Mesodermal cell (in vitro differentiated cells): ENCODE data around the gene THAP9.

ENCODE experiments used
- H3K27ac ChIP-seq: 2 replicates; pipeline ENCODE4 v1.7.0; 2013; ENCODE audit warnings: mild to moderate bottlenecking, low read depth, low read length, moderate library complexity; ENCODE audit not compliant: severe bottlenecking
- H3K36me3 ChIP-seq: 2 replicates; pipeline ENCODE4 v1.7.1; 2013; ENCODE audit warnings: mild to moderate bottlenecking, low read length, moderate library complexity; ENCODE audit not compliant: control insufficient read depth, insufficient read depth
- H3K4me1 ChIP-seq: one replicate; pipeline ENCODE4 v1.7.1; 2013; ENCODE audit warnings: mild to moderate bottlenecking, low read length; ENCODE audit not compliant: insufficient read depth, control insufficient read depth, poor library complexity, severe bottlenecking
- H3K4me3 ChIP-seq: 2 replicates; pipeline ENCODE4 v1.7.0; 2013; ENCODE audit warnings: low read length, control low read depth, mild to moderate bottlenecking; ENCODE audit not compliant: insufficient read depth, poor library complexity, severe bottlenecking; ENCODE audit errors: extremely low read depth
- H3K9me3 ChIP-seq: 2 replicates; pipeline ENCODE4 v1.7.1; 2013; ENCODE audit warnings: mild to moderate bottlenecking, low read length, moderate library complexity; ENCODE audit not compliant: control insufficient read depth
- WGBS, 2 experiments: methylation state at CpG; one replicate each; pipeline ENCODE4 v1.1.5; 2013; ENCODE audit warnings: missing lambda C conversion rate in 2 of 2; ENCODE audit not compliant: insufficient coverage in 2 of 2; 5-methylcytosine and 5-hydroxymethylcytosine counted together

The THAP9 gene

DNA sequence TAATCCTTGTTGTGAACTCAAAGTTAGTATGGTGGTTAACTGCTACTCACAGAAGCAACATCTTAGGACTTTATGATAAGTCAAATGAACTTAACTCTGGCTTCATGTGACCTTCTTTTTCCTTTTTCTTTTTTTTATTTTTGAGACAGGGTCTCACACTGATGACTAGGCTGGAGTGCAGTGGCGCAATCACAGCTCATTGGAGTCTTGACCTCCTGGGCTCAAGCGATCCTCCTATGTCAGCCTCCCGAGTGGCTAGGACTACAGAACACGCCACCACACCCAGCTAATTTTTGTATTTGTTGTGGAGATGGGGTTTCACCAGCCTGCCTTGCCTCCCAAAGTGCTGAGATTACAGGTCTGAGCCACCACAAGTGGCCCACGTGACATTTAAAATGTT, 32.0 kb upstream of the THAP9 start:
- Histone ChIP-seq H3K27ac (no peak overlapping the region), H3K4me1 (peaks cover 11% of the 10 kb centered on the region), H3K9me3 (no peaks in the 10 kb centered on the region), H3K36me3 (peaks cover 88% of the 10 kb centered on the region), H3K4me3 (no peak overlapping the region)
- WGBS, 2 experiments, result 100% methylated on average over 2 of the region's 5 CpGs; no CpG with 5 or more reads in 1 of the 2 experiments

DNA sequence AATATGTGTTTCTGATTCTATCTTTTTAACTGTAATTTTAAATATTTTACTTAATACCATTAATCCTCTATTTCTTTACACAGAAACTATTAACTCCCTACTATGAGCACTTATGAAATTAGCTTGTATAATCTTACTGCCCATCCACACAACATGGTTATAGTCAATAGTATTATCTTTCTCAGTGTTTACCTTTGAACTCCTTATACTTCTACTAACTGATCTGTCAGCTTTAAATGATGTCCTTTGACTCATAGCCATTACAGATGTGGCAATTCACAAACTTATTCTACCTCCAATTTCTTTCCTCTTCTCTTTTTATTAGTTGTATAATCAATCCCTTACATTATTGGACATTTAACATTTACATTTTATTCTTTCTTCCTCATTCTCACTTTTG, 15.1 kb upstream of the THAP9 start:
- H3K9me3 ChIP-seq, result no peaks in the 10 kb centered on the region
- H3K36me3 ChIP-seq, result peaks cover 53% of the 10 kb centered on the region
- peaks cover 5% of the 10 kb centered on the region for H3K4me1 ChIP-seq
- no peak overlapping the region for H3K27ac ChIP-seq
- no peak overlapping the region for H3K4me3 ChIP-seq

DNA sequence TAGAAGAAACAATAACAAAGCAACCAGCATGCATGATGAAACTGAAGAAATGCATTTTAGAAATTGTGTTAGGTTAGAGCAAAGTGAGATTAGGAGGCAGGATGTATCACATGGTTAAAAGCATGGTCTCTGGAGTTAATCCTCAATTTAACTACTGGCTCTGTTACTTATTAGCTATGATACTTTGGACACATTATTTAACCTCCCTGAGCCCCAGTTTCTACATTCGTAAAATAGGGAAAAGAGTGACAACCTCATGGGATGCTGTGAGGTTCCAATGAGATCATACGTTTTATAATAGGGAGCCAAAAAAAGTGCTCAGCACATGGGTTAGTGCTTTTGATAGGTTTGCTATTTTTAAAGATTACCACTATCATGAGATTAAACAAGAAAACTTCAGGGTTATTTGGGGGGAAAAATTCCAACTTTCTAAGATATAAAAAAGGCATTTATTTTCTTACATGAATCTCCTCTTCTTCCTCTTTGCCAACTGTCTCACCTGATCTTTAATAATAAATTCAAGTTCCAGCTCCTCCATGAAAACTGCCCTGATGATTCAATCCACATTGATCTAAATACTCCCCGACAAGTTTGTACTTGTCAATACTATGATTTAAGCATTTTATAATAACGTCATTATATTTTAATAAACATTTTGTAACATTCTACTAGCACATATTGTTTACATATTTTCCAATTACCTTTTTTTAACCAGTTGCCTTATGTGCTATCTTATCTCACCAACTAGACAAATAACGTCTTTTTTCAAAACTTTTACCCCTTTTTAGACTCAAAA, 14.2 kb upstream of the THAP9 start:
- Histone ChIP-seq H3K4me1 (peaks cover 5% of the 10 kb centered on the region), H3K9me3 (no peaks in the 10 kb centered on the region), H3K27ac (no peak overlapping the region), H3K4me3 (no peak overlapping the region), H3K36me3 (peaks cover 44% of the 10 kb centered on the region)
- 80 to 100% methylated on average over 1 of the region's 5 CpGs for WGBS, 2 experiments

DNA sequence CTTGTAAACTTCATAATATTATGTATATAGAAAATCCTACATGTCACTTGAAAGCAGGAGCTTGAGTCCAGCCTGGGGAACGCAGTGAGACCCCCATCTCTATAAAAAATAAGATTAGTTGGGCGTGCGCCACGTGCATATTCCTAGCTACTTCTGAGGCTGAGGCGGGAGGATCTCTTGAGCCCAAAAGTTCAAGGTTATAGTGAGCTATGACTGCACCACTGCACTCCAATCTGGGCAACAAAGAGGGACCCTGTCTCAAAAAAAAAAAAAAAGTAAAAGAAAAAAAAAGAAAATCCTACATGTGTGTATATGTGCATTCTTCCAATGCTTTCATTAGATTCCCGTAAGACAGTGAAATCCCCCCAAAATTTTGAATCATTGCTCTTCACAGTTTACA, 11.2 kb upstream of the THAP9 start:
- Histone ChIP-seq H3K27ac (no peak overlapping the region), H3K9me3 (no peaks in the 10 kb centered on the region), H3K4me3 (peak overlapping the region; percentile 96), H3K4me1 (peaks cover 18% of the 10 kb centered on the region), H3K36me3 (peaks cover 32% of the 10 kb centered on the region)
- WGBS, 2 experiments, result 77 to 80% methylated on average over 3 of the region's 6 CpGs

DNA sequence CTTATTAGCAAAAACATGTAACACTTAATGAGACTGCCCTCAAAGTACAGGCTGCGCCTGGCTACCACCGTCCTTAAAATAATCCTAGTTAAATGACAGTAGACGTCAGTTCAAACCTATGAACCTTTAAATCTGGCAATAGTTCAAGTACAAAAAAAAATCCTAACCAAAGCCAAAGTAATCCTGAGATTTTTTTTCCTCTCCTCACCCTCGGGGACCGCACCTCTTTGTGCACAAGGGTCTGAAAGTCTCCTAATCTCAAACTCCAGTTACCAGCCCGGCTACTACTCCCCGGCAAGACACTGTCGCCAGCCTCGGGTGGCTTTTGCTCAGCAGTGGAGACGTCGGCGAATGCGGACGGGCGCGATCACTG, 10.0 kb upstream of the THAP9 start:
- Histone ChIP-seq H3K27ac (peak overlapping the region; percentile 99), H3K4me1 (peaks cover 18% of the 10 kb centered on the region), H3K9me3 (no peaks in the 10 kb centered on the region), H3K4me3 (peak overlapping the region; percentile 96), H3K36me3 (peaks cover 37% of the 10 kb centered on the region)
- whole genome bisulfite sequencing, 2 experiments, result 0 to 1% methylated on average over 16 of the region's 16 CpGs

DNA sequence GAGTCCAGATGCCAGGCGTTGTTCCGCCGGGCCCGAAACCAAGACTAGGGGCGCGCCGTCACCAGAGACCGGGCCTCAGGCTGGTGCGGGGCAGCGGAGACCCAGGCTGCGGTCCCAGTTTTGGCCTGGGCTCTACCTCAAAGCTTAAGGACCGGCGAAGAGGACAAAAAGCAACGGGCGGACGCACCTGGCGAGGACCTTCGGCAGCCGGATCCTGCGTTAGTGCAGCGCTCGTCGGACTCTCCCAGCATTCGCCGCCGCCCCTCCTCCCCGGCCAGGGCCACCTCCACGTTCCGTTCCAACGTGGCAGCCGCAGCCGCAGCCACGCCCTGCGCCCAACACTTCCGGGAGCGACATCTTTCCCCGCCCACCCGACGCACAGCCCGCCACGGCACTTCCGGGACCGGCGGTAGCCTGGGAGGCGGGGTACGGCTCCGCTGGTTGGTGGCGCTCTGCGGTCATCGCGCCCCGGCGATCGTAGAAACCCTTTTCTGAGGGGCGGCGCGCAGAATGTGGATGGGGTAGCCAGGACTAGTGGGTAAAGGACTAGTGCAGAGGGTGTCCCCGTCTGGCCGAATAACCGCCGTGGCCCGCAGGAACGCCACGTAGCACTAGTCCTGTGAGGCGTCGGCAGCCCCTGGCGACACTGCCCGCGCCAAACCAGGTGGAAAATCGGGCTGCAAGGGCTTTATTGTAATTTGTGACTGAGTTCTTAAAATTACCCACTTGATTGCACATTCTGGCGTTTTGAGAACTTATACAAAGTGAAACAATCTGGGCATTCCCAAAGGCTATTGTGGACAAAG, 9.4 kb upstream of the THAP9 start, which contains the start of gene SEC31A:
SEC31A (minus strand) TSS at position 253 of the 806 bp plus-strand sequence. CDS start 9,217 bp downstream, outside the sequence.
- peaks cover 15% of the 10 kb centered on the region for H3K4me1 ChIP-seq
- peak within 1 kb of the TSS; percentile 99 for H3K27ac ChIP-seq
- peak within 1 kb of the TSS; percentile 96 for H3K4me3 ChIP-seq
- peaks cover 34% of the 10 kb centered on the region for H3K36me3 ChIP-seq
- WGBS, 2 experiments, result 0% methylated on average over 57 of the region's 71 CpGs
- H3K9me3 ChIP-seq, result no peaks in the 10 kb centered on the region

DNA sequence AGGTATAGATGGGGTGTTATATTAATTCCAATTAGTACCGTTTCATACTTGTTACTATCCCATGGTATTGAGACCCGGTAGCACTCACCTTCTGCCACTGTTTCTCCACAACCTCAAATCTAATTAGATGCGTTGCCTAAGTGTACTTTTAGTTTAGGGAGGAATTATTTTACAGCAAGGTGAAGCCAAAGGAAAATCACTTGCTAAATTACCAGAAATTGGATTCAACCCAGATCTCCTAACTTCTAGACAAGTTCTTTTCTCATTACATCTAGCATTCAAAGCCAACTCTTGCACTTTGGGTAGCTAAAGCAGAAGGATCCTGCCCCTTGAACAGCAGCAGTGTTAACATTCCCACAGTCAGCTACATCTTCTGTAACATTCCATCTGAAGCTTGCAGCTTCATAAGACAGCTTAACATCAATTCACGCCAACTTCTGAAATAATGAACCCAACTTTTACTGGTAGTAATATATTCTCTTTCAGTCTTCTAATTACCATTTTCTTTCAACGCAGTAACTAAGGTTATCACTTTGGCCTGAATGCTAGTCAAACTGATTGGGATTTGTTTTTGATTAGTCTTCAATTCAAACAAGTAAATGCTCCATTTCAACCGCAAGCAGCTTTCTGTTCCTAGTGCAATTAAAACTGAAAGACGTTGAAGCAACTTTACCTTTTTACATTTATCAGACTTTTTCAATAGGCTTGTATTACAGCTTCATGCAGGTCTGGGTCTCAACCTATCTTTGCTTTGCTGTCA, 8.6 kb upstream of the THAP9 start:
- Histone ChIP-seq H3K36me3 (peaks cover 36% of the 10 kb centered on the region), H3K27ac (peak overlapping the region; percentile 99)
- WGBS, 2 experiments, result 54 to 58% methylated on average over 2 of the region's 7 CpGs

DNA sequence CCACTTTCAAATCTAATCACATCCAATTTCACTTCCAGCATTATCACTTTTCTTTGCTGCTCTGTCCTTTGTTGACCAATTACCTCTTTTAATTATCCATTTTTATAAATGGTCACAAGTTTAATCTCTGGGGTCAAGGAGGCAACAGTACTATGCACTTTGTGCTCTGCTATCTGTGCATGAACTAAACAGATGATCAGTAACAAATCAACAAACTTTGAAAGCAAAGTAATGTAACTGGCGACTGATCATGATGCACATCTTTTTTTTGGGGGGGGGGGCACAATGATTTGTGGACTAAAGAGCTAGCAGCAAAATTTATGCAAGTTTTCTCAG, 8.1 kb upstream of the THAP9 start:
- no peaks in the 10 kb centered on the region for H3K9me3 ChIP-seq
- H3K27ac ChIP-seq, result peak overlapping the region; percentile 99
- no peak overlapping the region for H3K4me3 ChIP-seq
- 83% methylated on average over 1 of the region's 1 CpG; no CpG with 5 or more reads in 1 of the 2 experiments for WGBS, 2 experiments
- peaks cover 42% of the 10 kb centered on the region for H3K36me3 ChIP-seq
- peaks cover 19% of the 10 kb centered on the region for H3K4me1 ChIP-seq

More for the DNA sequence above, 8.6 kb upstream of the THAP9 start:
- Histone ChIP-seq H3K9me3 (no peaks in the 10 kb centered on the region), H3K4me3 (peak overlapping the region; percentile 96), H3K4me1 (peaks cover 13% of the 10 kb centered on the region)

DNA sequence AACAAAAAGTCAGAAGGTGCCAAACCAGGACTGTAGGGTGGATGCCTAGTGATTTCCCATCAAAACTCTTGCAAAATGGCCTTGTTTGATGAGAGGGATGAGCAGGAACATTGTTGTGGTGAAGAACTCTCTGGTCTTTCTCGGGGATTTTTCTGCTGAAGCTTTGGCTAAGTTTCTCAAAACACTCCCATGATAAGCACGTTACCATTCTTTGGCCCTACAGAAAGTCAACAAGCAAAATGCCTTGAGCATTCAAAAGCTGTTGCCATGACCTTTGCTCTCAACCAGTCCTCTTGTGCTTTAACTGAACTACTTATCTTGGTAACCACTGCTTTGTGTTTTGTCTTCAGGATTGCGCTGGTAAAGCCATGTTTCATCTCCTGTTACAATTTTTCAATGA, 6.6 kb upstream of the THAP9 start:
- 93 to 94% methylated on average over 2 to 3 of the region's 3 CpGs for WGBS, 2 experiments
- H3K4me3 ChIP-seq, result no peak overlapping the region
- peaks cover 20% of the 10 kb centered on the region for H3K4me1 ChIP-seq
- peaks cover 47% of the 10 kb centered on the region for H3K36me3 ChIP-seq
- H3K9me3 ChIP-seq, result no peaks in the 10 kb centered on the region
- H3K27ac ChIP-seq, result no peak overlapping the region

DNA sequence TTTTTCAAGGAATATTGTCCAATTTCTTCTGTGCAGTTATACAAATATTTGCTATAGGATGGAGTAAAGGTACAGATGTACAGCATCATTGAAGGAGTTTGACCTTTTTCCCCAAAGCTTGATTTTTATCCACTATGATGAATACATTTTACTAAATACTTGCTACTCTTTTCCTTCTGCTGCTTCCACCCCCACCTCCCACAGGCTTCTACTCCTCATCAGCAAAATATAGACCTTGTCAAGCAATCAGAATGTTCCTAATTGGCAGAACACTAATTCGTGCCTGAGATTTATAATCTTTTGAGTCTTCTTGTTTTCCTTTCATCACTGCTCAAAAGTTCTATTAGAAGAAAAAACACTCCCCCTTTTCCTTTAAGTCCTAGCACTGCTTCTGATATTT, 3.8 kb upstream of the THAP9 start:
- peaks cover 47% of the 10 kb centered on the region for H3K36me3 ChIP-seq
- no peak overlapping the region for H3K27ac ChIP-seq
- no peak overlapping the region for H3K4me3 ChIP-seq
- no peaks in the 10 kb centered on the region for H3K9me3 ChIP-seq
- 89 to 91% methylated on average over 1 of the region's 1 CpG for WGBS, 2 experiments
- H3K4me1 ChIP-seq, result peaks cover 20% of the 10 kb centered on the region
